Hematopoietic multipotent progenitor cell treated with erythropoietin and hydrocortisone succinate and interleukin-3 and kit ligand, for 4 days (in vitro differentiated cells): Measurements from ENCODE around the gene XPNPEP1.
A peak's percentile ranks its signal among the peaks of the same experiment; 100 is the strongest.

ENCODE experiments used
- DNase-seq: peaks from one replicate; pipeline ENCODE4 v3.0.0-alpha.2; 2015

Gene XPNPEP1

DNA sequence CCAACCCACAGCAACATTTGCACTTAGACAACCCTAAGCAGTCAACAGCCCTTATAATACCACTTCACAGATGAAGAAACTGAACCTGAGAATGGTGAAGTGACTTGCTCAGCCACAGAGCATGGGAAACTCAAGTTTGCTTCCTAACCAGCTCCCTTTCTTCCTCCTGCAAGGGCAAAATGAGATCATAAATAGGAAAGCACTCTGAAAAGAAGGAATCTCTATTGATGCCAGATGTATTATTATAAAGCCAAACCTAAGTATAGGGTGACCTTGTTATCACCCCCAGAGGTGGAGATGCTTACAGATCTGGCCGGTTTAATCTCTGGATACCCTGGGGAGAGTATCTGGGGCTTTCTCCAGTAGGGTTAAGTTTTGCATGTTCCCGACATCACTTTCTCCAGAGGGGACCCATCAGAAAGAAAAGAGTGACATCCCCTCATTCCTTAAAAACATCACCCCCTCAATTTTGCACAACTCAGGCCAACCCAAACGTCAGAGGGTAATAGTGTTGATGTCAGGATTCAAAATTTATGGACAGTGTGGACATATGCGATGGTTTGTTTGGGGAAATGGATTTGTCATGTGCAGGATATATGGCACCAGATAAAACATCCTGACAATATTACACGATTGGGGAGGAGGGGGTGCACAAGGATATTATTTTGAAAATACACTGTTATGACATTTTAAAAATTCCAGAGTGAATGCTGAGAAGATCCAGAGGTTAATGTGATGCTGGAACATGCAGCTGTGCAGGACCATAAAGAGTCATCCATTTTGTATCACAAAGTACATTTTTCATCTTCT is 24.0 kb upstream of the XPNPEP1 start:
- no peak for DNase-seq

DNA sequence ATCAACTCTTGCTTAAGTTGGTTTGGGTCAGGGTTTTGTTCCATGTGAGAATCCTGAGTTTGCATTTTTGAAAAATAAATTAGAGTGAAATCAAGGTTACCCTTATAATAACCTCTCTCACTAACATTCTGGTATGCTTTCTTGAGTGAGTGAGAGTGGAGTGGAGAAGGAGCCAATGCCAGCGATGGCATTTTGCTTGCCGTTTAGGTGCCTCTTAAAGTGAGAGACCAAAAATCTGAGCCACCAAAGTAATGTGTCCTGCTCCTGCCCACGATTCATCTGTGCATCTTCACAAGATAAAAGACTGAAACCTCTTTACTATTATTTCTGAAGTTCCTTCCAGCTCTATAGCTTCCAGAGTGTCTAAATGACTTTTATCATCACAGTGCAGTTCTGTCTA is 23.4 kb upstream of the XPNPEP1 start:
- DNase-seq = no peak

DNA sequence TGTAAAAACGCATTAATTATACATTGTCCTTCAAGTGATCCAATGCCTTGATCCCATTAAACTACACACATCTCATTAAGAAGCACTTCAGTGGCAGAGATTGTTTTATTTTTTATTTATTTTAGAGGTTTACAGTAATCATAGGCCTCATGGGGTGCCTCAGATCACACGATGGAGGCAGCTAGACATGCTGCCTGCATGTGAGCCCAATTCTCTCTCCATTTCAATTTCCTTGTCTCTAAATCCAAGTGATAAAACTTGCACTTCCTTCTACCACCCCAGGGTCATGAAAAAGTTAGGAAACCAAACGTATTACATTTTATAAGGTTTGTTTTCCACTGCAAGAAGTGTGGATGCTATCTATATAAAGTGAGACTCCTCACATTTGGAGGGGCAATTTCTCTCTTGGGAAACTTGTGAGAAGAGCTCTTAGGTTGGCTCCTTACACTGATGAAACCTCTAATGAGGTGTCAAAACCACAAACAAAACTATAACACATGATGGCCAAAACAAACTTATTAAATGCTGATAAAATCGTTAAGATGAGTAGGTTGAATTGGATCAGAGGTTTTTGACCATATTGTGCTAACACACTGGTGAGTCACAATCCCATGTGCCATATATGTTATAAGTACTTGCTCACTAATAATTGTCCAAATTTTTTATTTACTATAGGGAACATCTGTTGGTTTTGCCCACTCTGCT is 22.3 kb upstream of the XPNPEP1 start:
- DNase-seq = no peak

DNA sequence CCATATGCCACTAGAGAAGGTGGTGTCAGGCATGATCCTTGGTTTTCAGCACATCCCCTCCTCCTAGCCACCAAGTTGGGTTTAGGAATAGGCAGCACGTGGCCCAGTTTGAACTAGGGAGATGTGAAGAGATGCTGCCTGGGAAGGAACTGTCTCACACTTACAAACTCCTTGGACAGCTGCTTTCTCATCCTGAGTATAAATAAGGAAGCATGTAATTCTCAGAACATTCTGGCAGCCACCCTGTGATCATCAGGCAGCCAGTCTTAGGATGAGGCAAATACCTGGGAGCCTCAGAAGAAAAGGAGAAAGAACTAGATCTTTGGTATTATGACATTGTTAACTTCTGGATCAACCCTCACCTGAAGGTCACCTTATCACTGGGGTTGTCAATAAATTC is 21.3 kb upstream of the XPNPEP1 start:
- no peak for DNase-seq

DNA sequence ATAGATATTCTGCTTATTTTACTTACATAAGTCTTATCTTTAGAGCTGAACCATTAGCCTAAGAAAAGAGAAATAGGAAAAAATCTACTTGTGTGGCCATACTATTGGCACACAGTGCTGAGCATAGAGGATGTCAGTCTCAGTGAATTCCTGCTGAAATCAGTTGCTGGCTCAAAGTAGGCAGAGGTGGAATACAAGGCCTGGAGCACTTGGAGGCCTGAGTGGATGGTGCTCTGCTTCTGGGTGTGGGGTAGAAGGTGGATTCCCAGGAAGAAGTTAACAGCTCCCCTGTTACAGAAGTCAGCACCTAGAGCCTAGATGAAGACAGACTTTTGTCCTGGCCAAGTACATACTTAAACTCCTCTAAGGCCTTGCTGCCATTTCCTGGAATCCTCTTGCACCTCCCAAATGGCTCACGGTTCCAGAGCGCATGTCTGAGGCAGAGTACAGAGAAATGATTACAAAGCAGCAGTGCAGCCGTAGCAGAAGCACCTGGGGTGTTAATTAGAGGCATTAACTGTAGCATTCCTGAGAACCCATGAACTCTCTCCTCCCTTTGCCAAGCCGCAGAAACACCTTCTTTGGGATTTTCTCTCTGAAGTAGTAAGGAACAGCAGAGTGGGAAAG is 18.0 kb upstream of the XPNPEP1 start:
- DNase-seq = no peak

DNA sequence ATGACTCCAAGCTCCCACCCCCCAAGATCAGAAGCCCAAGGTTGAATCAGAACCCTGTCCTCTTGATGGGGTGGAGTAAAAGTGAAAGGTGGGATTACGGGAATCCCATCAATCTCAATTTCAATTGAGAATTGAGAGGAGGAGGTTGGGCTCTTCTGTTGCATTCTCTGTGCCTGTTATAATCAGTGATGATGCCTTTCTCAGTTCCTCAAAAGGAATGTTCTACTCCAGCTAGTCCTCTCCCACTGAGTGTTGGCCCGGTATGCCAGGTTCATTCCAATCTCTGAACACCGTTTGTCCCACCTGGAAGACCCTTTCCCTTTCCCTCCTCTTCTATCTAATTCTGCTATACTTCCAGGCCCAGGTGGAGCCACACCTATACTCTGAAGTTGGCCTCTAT is 17.2 kb upstream of the XPNPEP1 start:
- DNase-seq = no peak

DNA sequence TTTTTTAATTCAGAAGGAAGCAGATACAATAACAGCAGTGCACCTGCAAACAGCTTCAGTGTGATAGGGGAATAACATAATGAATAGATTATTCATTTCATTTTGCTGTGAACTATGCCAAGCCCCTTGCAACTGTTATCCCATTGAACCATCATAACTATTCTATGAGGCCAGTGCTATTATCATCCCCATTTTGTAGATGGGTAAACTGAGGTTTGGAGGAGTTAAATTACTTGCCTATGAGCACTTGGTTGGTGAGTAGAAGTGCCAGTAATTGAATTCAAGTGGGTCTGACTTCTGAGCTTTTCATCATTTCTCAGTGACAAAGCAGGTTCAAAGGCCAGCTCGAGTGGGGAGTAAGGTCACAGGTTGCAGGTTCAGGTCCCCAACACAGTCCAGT is 16.8 kb upstream of the XPNPEP1 start:
- no peak for DNase-seq

DNA sequence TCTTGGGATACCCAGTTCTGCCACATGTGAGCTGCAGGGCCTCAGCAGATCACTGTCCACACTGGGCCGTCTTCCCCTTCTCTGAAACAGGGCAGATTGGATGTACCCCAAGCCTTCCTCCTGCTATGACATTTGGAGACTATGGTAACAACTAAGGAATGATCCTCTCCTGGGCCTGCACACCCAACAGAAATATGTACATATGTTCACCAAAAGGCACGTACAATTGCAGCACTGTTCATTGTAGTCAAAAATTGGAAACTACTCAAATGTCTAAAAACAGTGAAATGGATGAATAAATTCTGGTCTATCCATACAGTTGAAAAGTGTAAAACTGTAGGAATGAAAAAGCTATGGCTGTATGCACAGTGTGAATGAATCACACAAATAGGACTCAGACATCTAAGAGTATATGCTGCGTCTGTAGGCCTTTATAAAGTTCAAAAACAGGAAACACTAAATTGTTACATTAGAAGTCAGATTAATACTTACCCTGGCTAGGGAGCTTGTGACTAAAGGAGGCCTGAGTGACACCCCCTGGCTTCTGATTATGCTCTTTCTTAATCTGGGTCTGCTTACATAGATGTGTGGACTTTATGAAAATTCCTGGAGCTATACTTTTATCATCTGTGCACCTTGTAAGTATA is 16.1 kb upstream of the XPNPEP1 start:
- no peak for DNase-seq

DNA sequence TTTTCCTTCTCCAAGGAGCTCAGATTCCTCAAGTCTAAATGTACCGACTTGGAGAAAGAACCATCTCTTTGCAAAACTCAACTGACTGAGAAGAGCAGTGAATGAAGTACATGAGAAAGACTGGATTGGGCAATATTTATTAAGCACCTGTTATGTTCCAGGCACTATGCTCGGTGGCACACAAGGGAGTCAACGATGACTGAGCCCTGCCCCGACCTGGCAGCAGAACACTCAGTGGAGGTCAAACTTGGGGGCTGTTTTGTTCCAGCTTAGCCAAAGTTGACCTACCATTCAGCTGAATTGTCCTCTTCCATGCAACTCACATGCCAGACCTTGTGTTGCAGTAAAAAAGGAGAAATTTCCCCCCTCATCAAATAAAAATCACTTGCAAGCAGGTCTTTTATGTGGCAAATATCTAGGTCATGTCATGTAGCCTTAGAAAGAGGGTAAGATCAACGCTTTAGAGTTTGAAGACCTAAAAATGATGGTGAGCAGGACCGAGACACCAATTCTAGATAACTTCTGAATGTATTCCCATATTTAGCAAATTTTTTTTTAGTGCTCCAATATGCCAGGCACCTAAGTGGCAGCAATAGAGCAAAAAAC is 14.3 kb upstream of the XPNPEP1 start:
- DNase-seq = no peak

DNA sequence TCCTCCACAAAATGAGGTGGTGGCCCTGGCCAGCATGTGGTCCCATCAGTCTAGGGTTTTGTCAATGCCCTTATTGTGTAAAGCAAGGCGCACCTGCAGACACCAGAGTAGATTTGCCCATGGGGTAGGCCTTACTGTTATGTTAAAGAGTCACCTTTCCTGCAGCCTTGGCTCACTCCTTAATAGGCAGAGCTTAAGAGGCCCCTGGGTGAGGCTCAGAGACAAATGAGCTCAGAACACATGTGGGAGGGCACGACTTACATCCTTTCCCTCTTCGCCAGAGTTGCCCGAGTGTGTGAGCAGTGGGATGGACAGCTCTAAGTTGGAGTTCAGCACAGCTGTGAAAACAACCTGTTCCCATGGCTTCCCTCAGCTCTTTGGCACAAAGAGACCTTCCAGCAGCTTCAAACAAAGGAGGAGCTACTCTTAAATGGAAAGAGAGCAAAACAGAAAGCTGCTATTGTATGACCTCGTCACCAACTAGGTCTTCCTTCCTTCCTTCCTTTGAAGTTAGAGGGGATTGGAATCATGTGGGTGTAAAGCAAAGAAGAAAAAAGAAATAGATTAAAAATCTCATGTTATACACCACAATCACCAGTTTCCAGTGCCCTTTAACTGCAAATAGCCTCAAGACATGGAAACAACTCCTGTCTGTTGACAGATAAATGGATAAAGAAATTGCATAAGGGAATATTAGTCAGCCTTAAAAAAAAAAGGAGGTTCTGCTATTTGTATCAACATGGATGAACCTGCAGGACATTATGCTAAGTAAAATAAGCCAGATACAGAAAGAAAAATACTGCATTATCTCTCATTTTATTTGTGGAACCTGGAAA is 11.9 kb upstream of the XPNPEP1 start:
- no peak for DNase-seq

DNA sequence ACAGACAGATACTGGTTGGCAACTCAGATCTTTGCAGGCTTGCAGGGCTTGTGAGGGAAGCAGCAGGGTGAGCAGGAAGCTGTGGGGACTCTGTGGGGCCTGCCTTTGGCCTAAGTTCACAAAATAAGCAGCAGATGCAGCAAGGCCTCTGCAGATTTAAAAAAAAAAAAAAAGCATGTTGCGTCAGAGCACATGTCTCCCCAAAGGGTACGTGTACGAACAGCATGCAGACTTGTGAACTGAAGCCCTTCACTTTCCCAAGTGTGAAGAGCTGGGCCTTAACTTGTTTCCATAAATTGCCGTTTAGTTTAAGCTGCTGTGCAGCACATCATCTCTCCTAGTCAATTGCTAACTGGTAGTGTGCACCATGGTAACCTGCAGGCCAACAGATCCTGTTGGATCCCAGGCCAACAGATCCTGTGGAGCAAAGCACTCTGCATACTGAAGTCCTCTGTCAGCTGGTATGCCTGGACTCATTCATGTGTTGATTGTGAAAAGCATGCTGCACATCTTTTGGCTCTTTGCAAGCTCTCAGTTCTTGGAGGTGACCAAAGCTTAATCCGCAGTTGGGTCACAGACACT is 10.8 kb upstream of the XPNPEP1 start:
- DNase-seq = peak; percentile 78

DNA sequence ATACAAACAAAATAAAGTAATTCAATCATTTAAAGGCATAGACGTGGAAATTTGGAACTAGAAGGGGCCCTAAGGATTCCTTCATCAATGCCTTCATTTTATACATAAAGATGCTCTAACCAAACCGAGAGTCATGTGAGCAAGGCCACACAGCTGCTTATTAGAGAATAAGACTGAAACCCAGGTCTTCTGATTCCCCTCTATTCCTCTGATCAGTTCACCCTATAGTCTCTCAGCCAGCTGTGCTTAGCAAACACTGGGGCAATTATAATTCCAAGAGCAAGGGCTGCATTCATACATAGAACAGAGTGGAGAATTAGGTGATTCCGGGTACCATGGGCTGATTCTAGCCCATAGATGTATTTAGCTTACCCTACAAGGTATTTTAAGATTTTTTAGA is 9.7 kb upstream of the XPNPEP1 start:
- DNase-seq = no peak

DNA sequence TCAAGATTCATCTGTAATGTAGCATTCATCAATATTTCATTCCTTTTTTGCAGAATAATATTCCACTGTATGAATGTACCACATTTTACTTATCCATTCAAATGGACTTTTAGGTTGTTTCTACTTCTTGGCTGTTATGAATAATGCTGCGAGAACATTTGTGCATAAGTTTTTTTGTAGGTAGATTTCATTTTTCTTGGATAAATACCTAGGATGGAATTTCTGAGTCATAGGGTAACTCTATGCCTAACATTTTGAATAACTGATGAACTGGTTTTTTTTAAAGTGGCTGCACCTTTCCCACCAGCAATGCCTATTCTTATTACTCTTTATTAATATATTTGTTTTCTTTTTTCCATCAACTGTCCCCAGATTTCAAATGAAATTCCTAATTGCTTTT is 9.1 kb upstream of the XPNPEP1 start:
- DNase-seq = no peak

DNA sequence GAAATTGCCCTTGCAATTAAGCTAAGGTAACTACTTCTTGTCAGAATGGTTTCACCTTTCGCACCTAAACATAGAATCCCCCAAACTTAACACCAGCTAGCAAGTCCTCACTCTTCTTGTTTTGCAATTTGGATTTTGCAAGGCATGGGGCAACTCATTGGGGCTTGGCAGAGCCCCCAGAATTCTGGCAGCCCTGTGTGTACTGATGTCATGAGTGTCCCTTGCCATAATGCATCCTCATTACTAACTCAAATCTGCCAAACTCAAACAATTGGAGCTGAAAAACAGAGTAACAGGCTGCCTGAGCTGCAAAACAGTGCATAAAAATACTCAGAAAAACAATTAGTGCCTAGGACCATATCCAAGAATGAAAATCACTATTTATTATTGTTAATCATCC is 7.9 kb upstream of the XPNPEP1 start:
- peak; percentile 59 for DNase-seq

DNA sequence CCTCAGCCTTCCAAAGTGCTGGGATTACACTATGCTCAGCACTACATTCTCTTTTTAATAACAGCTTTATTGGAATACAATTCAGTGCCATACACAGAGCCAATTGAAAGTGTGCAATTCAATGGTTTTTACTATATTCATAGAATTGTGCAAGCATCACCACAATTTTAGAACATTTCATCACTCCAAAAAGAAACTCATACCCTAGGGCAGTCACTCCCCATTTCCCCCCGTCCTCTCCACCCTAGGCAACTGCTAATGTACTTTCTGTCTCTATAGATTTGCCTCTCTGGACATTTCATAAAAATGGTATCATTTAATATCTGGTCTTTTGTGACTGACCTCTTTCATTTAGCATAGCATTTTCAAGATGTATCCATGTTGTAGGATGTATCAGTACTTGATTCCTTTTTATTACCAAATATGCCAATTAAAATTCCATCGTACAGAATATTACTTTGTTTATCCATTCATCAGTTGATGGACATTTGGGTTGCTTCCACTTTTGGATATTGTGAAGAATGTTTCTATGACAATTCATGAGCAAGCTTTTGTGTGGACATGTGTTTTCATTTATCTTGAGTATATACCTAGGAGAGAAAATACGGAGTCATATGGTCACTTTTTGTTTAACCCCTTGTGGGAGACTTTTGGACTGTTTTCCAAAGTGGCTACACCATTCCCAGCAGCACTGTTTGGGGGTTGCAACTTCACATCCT is 6.3 kb upstream of the XPNPEP1 start:
- peak; percentile 52 for DNase-seq

DNA sequence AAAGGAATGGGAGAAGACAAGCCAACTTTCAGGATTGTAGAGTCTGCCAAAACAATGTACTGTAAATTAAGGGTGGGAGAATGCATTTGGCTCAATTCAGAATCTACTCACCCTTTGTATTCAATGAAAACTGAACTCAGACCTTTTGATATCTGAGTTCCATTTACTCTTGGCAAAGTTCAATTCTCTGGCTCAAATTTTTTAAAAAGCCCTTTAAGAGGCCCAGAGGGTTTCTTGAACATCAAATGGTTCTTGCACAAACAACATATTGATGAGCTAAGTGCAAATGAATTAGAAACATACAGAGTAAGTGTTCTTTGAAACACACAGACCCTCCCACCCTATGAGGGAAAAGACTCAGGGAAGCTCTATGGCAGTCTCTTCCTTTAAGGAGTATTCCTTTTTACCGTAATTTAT is 5.2 kb upstream of the XPNPEP1 start:
- DNase-seq = no peak

DNA sequence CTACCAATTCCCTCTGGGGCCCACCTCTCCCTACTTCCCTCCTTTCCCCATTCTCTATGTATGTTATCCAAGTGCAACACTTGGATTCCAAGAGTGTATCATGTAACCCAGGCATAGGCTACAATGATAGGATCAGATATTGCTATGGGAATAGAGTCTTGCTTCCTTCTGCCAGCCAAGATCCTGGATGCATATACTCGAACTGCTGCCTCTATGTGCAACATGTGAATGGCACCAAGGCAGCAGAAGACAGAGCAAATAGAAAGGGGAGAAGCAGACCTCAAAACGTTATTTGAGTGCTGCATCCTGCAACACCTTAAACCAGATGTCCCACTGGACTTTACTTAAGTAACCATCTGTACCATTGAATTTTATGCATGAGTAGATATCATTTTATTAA is 3.5 kb upstream of the XPNPEP1 start:
- no peak for DNase-seq

DNA sequence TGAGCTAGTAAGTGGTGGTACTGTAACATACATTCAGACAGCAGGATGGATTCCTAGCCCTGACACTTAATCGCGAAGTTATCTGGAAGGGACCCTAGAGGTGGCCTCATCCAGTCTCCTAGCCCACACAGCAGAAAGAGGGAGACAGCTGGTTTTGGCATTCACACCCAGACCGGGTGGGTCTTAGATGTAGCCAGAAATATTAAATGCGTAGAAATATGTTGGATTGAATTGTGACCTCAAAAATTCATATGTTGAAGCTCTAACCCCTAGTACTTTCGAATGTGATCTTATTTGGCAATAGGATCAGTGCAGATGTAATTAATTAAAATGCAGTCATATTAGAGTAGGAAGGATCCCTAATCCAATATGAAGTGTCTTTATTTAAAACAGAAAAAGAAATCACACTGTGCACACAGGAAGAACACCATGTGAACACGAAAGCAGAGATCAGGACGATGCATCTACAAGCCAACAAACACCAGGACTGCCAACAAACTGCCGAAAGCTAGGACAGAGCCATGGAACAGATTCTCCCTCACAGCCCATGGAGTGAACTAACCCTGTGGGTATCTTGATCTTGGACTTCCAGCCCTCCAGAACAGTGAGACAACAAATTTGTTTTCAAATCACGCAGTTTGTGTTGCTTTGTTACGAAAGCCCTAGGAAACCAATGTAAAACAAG is 2.9 kb upstream of the XPNPEP1 start:
- no peak for DNase-seq

DNA sequence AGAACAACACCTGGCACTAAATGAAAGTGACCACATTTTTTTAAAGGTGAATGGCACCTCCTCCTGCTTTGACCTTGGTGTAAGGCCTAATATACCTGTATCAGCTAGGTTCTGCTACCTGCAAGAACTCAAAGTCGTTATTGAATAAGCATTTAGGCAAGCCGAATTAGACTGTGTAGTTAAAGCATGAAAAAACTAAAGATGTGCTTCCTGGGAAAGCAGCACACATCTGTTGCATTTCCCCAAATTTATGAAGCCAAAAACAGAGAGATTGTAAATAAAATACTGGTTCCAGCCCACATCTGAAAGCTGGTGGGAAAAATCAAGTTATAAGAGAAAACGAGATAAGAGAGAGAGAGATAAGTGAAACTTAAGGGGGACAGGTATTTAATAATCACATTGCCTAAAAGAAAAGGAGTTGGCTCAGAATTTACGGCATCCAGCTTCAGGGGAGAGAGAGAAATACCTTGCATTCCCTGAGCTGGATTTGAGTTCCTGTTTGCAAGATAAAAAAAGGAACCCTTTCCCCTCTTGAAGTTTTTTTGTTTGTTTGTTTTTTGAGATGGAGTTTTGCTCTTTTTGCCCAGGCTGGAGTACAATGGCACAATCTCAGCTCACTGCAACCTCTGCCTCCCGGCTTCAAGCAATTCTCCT is 1.8 kb upstream of the XPNPEP1 start:
- no peak for DNase-seq

DNA sequence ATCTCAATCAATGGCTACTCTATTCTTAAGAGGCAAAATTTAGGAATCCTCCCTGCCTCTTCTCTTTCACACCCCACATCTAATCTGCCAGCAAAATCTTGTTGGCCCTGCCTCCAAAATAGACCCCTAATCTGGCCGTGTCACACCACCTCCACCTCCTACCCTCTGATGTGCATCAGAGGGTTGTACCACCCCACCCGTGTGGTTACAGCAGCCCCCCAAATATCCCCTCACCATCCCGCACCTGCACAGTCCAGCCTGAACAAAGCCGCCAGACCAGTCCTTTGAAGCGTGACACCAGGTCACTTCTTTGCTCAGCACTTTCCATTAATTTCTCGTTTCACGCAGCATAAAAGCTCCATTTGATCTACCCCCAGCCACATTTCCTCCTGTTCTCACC is 776 bp upstream of the XPNPEP1 start:
- no peak for DNase-seq
